HG03064 (cell line): ENCODE data around the gene LYSMD4.

Experiments
- ATAC-seq: cut with Tn5 transposase; IDR thresholded peaks from one replicate; pipeline ENCODE4 v1.9.1; 2021; ENCODE audit warnings: low read depth; ENCODE audit not compliant: unreplicated experiment

Gene LYSMD4

GRCh38 chr15:99732124-99732750 is 1.0 kb downstream of the LYSMD4 start:
- ATAC-seq: no peak

DNA sequence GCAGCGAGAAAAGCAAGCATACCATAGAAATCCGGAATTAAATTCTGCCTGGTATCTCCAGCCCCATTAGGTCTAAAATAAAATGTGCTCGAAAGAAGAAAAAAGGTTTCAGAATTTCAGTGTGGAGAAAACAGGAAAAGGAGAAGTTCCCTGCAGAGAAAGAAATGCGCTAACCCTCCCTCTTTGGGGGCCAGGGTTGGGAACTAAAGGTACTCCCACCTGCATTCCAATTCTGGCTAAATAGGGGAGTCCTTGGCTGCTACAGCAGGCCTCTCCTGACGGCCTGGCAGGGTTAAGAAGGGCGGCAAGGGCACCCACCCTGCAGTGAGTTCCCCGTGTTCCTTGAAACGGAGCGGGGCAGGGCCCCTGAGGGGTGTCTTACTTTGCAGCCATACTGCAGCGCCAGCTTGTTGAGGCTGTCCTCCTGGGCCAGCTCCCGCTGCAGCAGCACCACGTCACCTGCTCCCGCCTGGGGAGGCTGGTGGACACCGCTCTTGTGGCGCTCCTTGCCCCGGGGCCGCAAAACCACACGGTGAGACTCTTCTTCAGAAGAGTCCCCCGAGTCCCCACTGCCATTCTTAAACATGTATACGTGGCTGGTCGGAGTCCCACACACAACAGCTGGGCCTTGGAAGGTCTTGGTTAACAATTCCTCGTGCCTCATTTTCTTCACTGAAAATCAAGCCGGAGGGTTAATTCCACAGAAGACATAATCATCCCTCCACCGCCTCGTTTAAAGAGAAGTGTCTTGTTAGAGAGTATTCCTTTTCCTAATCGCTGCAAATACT is 1.7 kb downstream of the LYSMD4 start:
- ATAC-seq: no peak

DNA sequence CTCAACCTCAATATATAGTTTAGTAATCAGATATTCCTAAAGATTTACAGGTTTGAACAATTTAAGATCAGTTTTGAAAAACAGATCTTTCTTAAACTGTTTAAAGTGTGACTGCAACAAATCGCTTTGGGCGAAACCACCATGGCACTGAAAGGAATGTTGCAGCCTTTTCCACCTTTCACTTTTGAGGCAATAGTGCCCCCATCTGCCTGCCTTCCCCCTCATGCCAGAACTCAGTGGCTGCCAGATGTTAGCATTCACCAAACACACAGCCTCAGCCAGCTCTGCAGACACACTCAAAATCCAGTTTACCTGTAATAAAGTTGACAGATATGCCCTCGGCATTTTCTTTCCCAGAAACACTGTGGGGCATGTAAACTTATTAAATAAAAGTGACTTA is 3.3 kb downstream of the LYSMD4 start:
- no peak for ATAC-seq

- ATAC-seq: no peak
Measured at GRCh38 chr15:99729327-99729726, 3.9 kb downstream of the LYSMD4 start.

- ATAC-seq: no peak
Measured at GRCh38 chr15:99728916-99729315, 4.3 kb downstream of the LYSMD4 start.

GRCh38 chr15:99727733-99728132 is 5.5 kb downstream of the LYSMD4 start:
- ATAC-seq: no peak

GRCh38 chr15:99727330-99727729 is 5.9 kb downstream of the LYSMD4 start:
- no peak for ATAC-seq

- no peak for ATAC-seq
Measured at GRCh38 chr15:99726333-99726732, 6.9 kb downstream of the LYSMD4 start.

DNA sequence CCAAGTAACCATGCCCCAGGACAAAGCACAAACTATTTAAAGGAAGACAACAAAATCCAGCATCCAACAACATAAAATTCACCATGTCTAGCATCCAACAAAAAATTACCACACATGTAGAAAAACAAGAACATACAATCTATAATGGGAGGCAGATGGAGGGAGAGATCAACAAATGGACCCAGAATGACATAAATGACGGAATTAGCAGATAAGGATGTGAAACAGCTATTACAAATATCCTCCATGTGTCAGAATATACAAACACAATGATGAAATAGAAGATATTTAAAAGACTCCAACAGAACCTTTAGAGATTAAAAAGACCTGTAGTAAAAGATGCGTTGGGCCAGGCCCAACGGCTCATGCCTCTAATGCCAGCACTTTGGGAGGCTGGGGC is 10.8 kb downstream of the LYSMD4 start:
- no peak for ATAC-seq

GRCh38 chr15:99721896-99722295 is 11.3 kb downstream of the LYSMD4 start:
- no peak for ATAC-seq

GRCh38 chr15:99721104-99721778 is 12.0 kb downstream of the LYSMD4 start:
- ATAC-seq: no peak

- no peak for ATAC-seq
Measured at GRCh38 chr15:99720533-99720932, 12.7 kb downstream of the LYSMD4 start.

DNA sequence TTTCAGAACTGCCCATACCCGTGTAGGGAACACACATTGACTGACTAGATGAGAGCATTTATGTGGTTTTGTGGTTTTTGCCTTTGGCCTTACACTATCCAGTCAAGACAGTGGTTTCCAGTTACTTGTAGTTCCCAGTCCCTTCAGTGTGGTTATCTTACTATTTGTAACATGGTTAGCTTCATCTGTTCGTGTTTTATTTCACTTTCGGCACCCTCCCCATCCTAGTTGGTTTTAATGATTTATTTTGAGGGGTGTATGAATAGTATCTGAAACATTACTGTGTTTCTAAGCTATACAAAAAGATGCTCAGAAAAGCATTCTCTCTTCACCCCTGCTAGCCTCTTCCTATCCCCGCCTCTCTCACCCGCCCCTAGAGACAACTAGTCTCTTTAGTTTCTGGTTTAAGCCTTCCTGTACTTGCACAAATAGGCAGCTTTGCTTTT is 14.1 kb downstream of the LYSMD4 start:
- peak; percentile 72 for ATAC-seq

DNA sequence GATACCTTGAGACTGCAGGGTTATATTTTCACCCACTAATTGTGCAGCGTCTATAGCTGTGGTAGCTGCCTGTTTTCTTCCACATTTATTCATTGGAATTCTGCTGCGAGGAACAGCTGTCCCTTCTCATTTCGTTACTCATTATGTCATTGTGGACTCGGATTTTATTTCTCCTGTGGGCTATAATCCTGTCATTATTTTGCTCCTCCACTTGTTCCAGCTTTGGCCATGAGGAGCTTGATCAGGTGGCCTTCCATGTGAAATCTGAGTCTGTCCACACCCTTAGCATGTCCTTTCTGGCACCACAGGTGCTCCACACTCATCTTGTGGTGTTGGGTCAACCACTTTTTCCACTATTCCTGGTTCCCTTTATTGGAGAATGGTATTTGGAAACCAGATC is 14.8 kb downstream of the LYSMD4 start:
- no peak for ATAC-seq

DNA sequence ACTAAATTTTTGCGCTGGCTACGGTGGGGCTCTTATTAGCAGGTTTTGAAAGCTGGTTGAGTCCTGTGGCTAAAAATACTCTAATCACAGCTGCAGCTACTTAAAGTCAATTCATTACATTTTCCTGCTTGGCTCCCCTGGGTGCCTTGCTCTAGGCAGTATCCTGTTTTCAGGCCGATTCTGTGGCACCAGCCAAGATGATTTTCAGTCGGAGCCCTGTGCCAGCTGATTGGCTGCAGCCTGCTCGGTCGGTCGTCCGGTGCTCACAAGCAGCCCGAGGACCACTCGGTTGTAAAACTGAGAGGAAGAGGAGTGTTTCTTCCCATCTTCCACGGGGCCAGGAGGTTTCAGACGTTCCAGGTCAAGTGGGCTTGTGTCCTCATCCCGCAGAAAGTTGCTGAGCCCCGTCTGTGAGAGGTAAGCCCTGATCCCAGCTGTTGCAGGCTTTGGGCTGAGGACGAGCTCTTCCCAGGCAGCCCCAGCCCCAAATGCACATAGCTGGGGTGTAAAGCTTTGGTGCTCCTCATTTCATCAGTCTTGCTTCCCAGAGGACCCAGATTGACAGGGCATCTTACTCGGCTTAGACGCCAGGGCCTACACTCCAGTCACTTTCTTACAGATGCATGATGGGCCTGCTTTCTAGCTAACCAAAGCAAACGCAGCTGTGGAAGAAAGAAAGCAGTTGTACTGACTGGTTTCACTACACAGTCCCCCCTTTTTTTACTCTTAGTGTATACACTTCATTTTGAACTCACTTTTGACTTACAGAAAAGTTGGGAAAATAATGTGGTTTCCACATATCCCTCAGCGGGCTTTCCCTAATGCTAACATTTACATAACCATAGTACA is 15.9 kb downstream of the LYSMD4 start:
- ATAC-seq: peak; percentile 38

- ATAC-seq: no peak
Measured at GRCh38 chr15:99716540-99717095, 16.6 kb downstream of the LYSMD4 start.

- no peak for ATAC-seq
Measured at GRCh38 chr15:99712415-99712814, 20.8 kb downstream of the LYSMD4 start.

DNA sequence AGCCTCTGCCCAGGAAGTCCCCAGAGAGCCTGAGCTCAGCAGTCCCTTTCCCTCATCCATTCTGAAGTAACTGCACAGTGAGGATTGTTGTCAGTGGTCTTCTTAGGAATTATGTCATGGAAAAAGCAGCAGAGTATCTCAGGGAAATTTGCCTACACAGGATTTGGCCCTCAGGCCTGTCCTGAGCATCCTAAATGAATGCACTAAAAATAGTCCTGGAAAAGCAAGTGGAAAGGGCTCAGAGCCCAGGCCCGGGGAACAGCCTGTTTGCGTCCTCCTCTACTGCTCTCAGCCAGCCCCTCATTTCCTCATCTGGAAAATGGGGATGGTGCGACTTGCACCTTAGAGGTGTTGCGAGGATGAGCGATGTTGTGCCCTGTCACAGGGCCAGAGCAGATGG is 21.6 kb downstream of the LYSMD4 start:
- no peak for ATAC-seq

DNA sequence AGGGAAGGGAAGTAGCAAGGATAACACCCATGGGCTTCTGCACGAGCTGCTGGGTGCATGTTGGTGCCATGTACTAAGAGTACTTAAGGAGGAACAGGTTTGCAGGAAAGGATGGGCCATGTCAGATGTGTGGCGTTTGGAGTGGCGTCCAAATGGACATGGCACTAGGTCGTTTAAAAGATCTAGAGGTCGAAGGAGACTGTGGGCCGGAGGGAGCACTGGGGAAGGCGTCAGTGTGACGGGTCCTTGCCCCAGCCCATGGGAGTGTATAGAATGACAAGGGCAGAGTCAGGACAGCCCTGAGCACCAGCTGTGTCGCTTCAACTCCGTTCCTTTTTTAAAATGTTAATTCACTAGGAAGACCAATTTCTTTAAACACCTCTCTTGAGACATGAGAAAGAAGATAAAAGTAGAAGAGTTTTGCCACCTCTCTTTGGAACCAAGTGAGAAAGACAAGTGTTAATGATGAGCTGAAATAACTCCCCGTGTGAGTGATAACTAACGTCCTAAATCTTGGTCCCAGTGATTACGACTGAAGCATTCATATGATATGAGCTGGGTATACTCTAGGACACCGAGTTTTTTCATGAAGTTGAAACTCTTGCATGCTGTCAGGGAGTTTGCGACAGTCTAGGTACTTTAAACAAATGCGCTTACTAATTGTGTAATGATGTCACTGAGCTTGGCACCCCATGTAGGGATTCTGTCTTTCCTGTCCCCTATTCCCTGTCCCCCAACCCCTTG is 23.8 kb downstream of the LYSMD4 start:
- no peak for ATAC-seq

DNA sequence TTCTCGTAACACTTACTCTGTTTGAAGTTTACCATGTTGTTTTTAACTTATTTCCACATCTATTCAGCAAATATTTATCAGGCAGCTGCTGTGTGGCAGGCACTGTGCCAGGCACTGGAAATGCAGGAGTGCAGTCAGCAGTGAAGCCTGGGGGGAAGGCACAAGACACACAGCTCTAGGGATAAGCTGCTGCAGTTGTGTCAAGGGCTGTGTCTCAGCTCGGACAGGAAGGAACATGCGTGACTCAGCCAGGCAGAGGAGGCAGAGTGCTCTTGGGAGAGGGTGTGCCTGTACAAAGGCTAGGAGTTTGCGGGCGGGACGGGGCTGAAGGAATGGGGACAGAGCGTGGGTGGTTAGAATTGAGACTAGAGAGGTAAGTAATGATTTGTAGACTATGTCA is 24.7 kb downstream of the LYSMD4 start:
- ATAC-seq: no peak
